B cell (primary cell): ENCODE data around the gene TBC1D2. TPM values are rescaled to one million over a fixed set of nuclear protein-coding genes. Genes with fewer than 3 reads are reported as not detected.

Experiments used
- ATAC-seq: fragments of 200-7000 bp; cut with Tn5 transposase; one replicate; pipeline ENCODE4 v1.10.0; 2021; ENCODE audit warnings: low read depth, mild to moderate bottlenecking, moderate number of reproducible peaks, moderate library complexity
- CTCF ChIA-PET: fragments of 350-600 bp; sonication (Branson Sonifier 250); formaldehyde crosslinking; loops from one replicate; lab custom pipeline; 2021; ENCODE audit warnings: antibody characterized with exemption, inconsistent platforms; lab: Charles Lee
- POLR2A ChIA-PET: fragments of 350-600 bp; sonication (Branson Sonifier 250); formaldehyde crosslinking; loops from one replicate; lab custom pipeline; 2021; ENCODE audit warnings: antibody characterized with exemption; lab: Charles Lee
- DNase-seq: peaks from one replicate; pipeline ENCODE4 v3.0.0; 2013
- H2AFZ ChIP-seq: 2 replicates; pipeline ENCODE4 v1.6.1; 2012; ENCODE audit warnings: mild to moderate bottlenecking, low read depth, low read length; ENCODE audit not compliant: insufficient read depth, poor library complexity, severe bottlenecking
- H3K27ac ChIP-seq, 2 donors: 1 replicate in 1 of 2; 2 replicates in 1 of 2; pipeline ENCODE4 v1.5.1; 2012 to 2013; ENCODE audit warnings: low read length in 2 of 2, mild to moderate bottlenecking in 2 of 2, moderate library complexity in 1 of 2
- H3K27me3 ChIP-seq, 4 experiments: fragments of 200-600 bp in 1 of 4; sonication (generic) in 1 of 4; replicated peaks in 1 of 4; 1 replicate in 2 of 4; 2 replicates in 2 of 4; pipeline versions ENCODE4 v1.6.1 to v1.7.0; 2013 to 2016; ENCODE audit warnings: low read length in 3 of 4, mild to moderate bottlenecking in 2 of 4, mixed read lengths in 1 of 4, moderate library complexity in 1 of 4; ENCODE audit not compliant: insufficient read depth in 4 of 4, control insufficient read depth in 3 of 4; ENCODE audit errors: control extremely low read depth in 1 of 4
- H3K36me3 ChIP-seq, 2 experiments: replicated peaks in 1 of 2; 1 replicate in 1 of 2; 2 replicates in 1 of 2; pipeline versions ENCODE4 v1.6.1 to v1.7.1; 2013; ENCODE audit warnings: low read length in 1 of 2; ENCODE audit not compliant: insufficient read depth in 2 of 2, control insufficient read depth in 1 of 2; ENCODE audit errors: control extremely low read depth in 1 of 2, extremely low read depth in 1 of 2
- H3K4me1 ChIP-seq, 2 donors: fragments of 200-600 bp in 1 of 2; sonication (generic) in 1 of 2; 1 replicate in 1 of 2; 2 replicates in 1 of 2; pipeline versions ENCODE4 v1.5.1 to v1.6.1; 2013 to 2017; ENCODE audit warnings: low read length in 2 of 2; ENCODE audit not compliant: control insufficient read depth in 2 of 2, insufficient read depth in 2 of 2
- H3K4me2 ChIP-seq: replicated peaks from 2 replicates; pipeline ENCODE3; 2012; ENCODE audit warnings: mild to moderate bottlenecking, low read depth, low read length; ENCODE audit not compliant: poor library complexity, severe bottlenecking
- H3K4me3 ChIP-seq, 5 experiments: fragments of 200-600 bp in 1 of 5; sonication (generic) in 1 of 5; 1 replicate in 3 of 5; 2 replicates in 2 of 5; pipeline versions ENCODE4 v1.5.1 to v1.7.0; 2011 to 2016; ENCODE audit warnings: low read length in 4 of 5, mild to moderate bottlenecking in 4 of 5, low read depth in 2 of 5, control low read depth in 1 of 5, moderate library complexity in 1 of 5; ENCODE audit not compliant: insufficient read depth in 1 of 5; ENCODE audit errors: control extremely low read depth in 1 of 5, extremely low read depth in 1 of 5
- H3K79me2 ChIP-seq: fragments of 200-600 bp; sonication (generic); one replicate; pipeline ENCODE4 v1.6.0; 2016; ENCODE audit warnings: low read length; ENCODE audit not compliant: control insufficient read depth, insufficient read depth
- H3K9ac ChIP-seq: fragments of 200-600 bp; sonication (generic); 2 replicates; pipeline ENCODE4 v1.6.1; 2017; ENCODE audit warnings: mild to moderate bottlenecking, low read length, moderate library complexity
- H3K9me3 ChIP-seq, 3 donors: one replicate each; pipeline versions ENCODE4 v1.6.1 to v1.7.1; 2013; ENCODE audit warnings: low read length in 2 of 3; ENCODE audit not compliant: control insufficient read depth in 2 of 3, insufficient read depth in 1 of 3; ENCODE audit errors: control extremely low read depth in 1 of 3
- H4K20me1 ChIP-seq: 2 replicates; pipeline ENCODE4 v1.6.0; 2012; ENCODE audit warnings: mild to moderate bottlenecking, low read length; ENCODE audit not compliant: insufficient read depth, control insufficient read depth, poor library complexity, severe bottlenecking
- H3K27ac Mint-ChIP-seq: one replicate; pipeline ENCODE4 v1.8.0; 2021; ENCODE audit warnings: mixed read lengths
- H3K27me3 Mint-ChIP-seq: one replicate; pipeline ENCODE4 v1.8.0; 2021; ENCODE audit warnings: mixed read lengths
- H3K4me1 Mint-ChIP-seq: one replicate; pipeline ENCODE4 v1.8.0; 2021; ENCODE audit warnings: mixed read lengths
- H3K4me3 Mint-ChIP-seq: one replicate; pipeline ENCODE4 v1.8.0; 2021; ENCODE audit warnings: mixed read lengths
- H3K9me3 Mint-ChIP-seq: one replicate; pipeline ENCODE4 v1.8.0; 2022; ENCODE audit warnings: mixed read lengths; ENCODE audit not compliant: insufficient read depth
- CTCF ChIP-seq: fragments of 200-600 bp; IDR thresholded peaks from one replicate; pipeline ENCODE4 v1.8.0; 2022; ENCODE audit warnings: antibody characterized with exemption, mild to moderate bottlenecking
- EZH2 ChIP-seq: IDR thresholded peaks from 2 replicates; pipeline ENCODE4 v1.6.1; 2012; ENCODE audit warnings: borderline replicate concordance, low read depth, mild to moderate bottlenecking, moderate library complexity, low read length; ENCODE audit not compliant: insufficient read depth, poor library complexity, severe bottlenecking
- WGBS: methylation state at CpG from one replicate; pipeline ENCODE4 v1.1.5; 2013; ENCODE audit warnings: missing lambda C conversion rate; ENCODE audit not compliant: insufficient coverage; 5-methylcytosine and 5-hydroxymethylcytosine counted together
- intact Hi-C: fragments of 100-400 bp; cut with micrococcal nuclease; formaldehyde crosslinking; loops from one replicate; pipeline ENCODE4 v1.10.0; 2022
- polyA plus RNA-seq: library from polyadenylated mRNA; depleted of rRNA; stranded (reverse); fragments of >200 nt; gene quantifications from 2 replicates; pipeline ENCODE4 v1.2.3, GENCODE V29; 2012
- total RNA-seq, 2 donors: library from RNA; stranded (reverse); fragments of 120-200 nt in 1 of 2; gene quantifications; 1 replicate in 1 of 2; 2 replicates in 1 of 2; pipeline versions ENCODE4 v1.2.3 to v1.2.4, GENCODE V29; 2013 to 2022

The TBC1D2 gene
- total and polyA plus RNA-seq, 2 donors (not counting 1 experiment from before 2014, with no cell fraction given) = 5.0 to 5.3 TPM

- POLR2A ChIA-PET = interaction anchor here (0.6 kb wide), 1 partner anchor 49 kb away, joined by 7 read pairs; no protein-coding TSS in a partner anchor
- Histone ChIP-seq H3K36me3 (no peaks in the 10 kb centered on the region), H3K27me3 (no peaks in the 10 kb centered on the region), H4K20me1 (no peaks in the 10 kb centered on the region), H2AFZ (no peak overlapping the region), H3K27ac (no peak overlapping the region), H3K9me3 (no peaks in the 10 kb centered on the region), H3K4me3 (no peak overlapping the region), H3K4me1 (no peaks in the 10 kb centered on the region), H3K9ac (no peak overlapping the region), H3K4me2 (no peak overlapping the region), H3K79me2 (no peaks in the 10 kb centered on the region)
- no peak overlapping the region for H3K4me3 Mint-ChIP-seq
- intact Hi-C loops = no loop called here
- CTCF ChIA-PET = no interaction called here
- H3K9me3 Mint-ChIP-seq = no peaks in the 10 kb centered on the region
- H3K27me3 Mint-ChIP-seq = no peaks in the 10 kb centered on the region
- 90% methylated on average over 3 of the region's 4 CpGs for whole genome bisulfite sequencing
- TF ChIP-seq EZH2 (no peak), CTCF (no peak)
- ATAC-seq = no peak
- no peaks in the 10 kb centered on the region for H3K4me1 Mint-ChIP-seq
- H3K27ac Mint-ChIP-seq = no peak overlapping the region
- DNase-seq = no peak
Observed at GRCh38 chr9:98161851-98162250, 93.6 kb downstream of the TBC1D2 start.

GRCh38 chr9:98159790-98160189, 95.7 kb downstream of the TBC1D2 start:
- Mint-ChIP-seq H3K9me3 (no peaks in the 10 kb centered on the region), H3K27ac (no peak overlapping the region), H3K27me3 (no peaks in the 10 kb centered on the region), H3K4me3 (no peak overlapping the region), H3K4me1 (no peaks in the 10 kb centered on the region)
- Histone ChIP-seq H3K9ac (no peak overlapping the region), H3K9me3 (no peaks in the 10 kb centered on the region), H3K4me2 (no peak overlapping the region), H3K4me3 (no peak overlapping the region), H2AFZ (no peak overlapping the region), H3K79me2 (no peaks in the 10 kb centered on the region), H3K4me1 (no peaks in the 10 kb centered on the region), H3K27ac (no peak overlapping the region), H3K27me3 (no peaks in the 10 kb centered on the region), H4K20me1 (no peaks in the 10 kb centered on the region), H3K36me3 (no peaks in the 10 kb centered on the region)
- ATAC-seq (no peak), DNase-seq (no peak)
- ChIA-PET POLR2A (interaction anchor here (0.6 kb wide), 1 partner anchor 40 kb away, joined by 5 read pairs; no protein-coding TSS in a partner anchor), CTCF (no interaction called here)
- intact Hi-C loops = no loop called here
- TF ChIP-seq CTCF (no peak), EZH2 (no peak)
- WGBS = 92% methylated on average over 5 of the region's 6 CpGs
